SK-N-SH (cell line): Measurements from ENCODE around the gene CTSL. TPM values are rescaled to one million over a fixed set of nuclear protein-coding genes. Genes with fewer than 3 reads are reported as not detected.

ENCODE experiments used
- CTCF ChIA-PET: fragments of 300-600, 350-600 bp; formaldehyde crosslinking; extraction: SDS; loops from one replicate; lab custom pipeline; 2021; lab: Yijun Ruan, JAX
- POLR2A ChIA-PET: fragments of 350-600 bp; sonication (Branson Sonifier 250); formaldehyde crosslinking; extraction: SDS; loops from one replicate; lab custom pipeline; 2020; ENCODE audit warnings: antibody characterized with exemption, inconsistent platforms; lab: Yijun Ruan, JAX
- DNase-seq: peaks from one replicate; pipeline ENCODE4 v3.0.0; 2012
- H2AFZ ChIP-seq: fragments of 200-600 bp; sonication (generic); 2 replicates; pipeline ENCODE4 v1.8.1; 2016; ENCODE audit warnings: antibody characterized with exemption, mild to moderate bottlenecking, low read depth
- H3F3A ChIP-seq: fragments of 200-600 bp; sonication (generic); replicated peaks from 2 replicates; pipeline ENCODE3; 2016; ENCODE audit warnings: antibody characterized with exemption, mild to moderate bottlenecking; ENCODE audit not compliant: insufficient read depth
- H3K27ac ChIP-seq, 2 experiments: fragments of 200-500 bp in 1 of 2; fragments of 200-600 bp in 1 of 2; sonication (Bioruptor generic) in 1 of 2; sonication (generic), shearing (Covaris generic) in 1 of 2; 2 replicates each; pipeline versions ENCODE4 v1.5.1 to v1.6.1; 2014 to 2016; ENCODE audit warnings: low read depth in 2 of 2, inconsistent platforms in 1 of 2, low read length in 1 of 2, mild to moderate bottlenecking in 1 of 2, mixed read lengths in 1 of 2
- H3K27me3 ChIP-seq: fragments of 200-600 bp; sonication (generic), shearing (Covaris generic); 2 replicates; pipeline ENCODE4 v1.6.1; 2016; ENCODE audit warnings: mixed run types; ENCODE audit not compliant: insufficient read depth
- H3K36me3 ChIP-seq, 2 experiments: fragments of 200-500 bp in 1 of 2; fragments of 200-600 bp in 1 of 2; sonication (Bioruptor generic) in 1 of 2; sonication (generic) in 1 of 2; replicated peaks in 1 of 2; 2 replicates each; pipeline versions ENCODE3 to v1.5.1; 2014 to 2016; ENCODE audit warnings: low read length in 1 of 2, mild to moderate bottlenecking in 1 of 2; ENCODE audit not compliant: insufficient read depth in 2 of 2, control insufficient read depth in 1 of 2
- H3K4me1 ChIP-seq, 2 experiments: fragments of 200-500 bp in 1 of 2; fragments of 200-600 bp in 1 of 2; sonication (Bioruptor generic) in 1 of 2; sonication (generic), shearing (Covaris generic) in 1 of 2; 2 replicates each; pipeline versions ENCODE4 v1.5.1 to v1.6.1; 2014 to 2016; ENCODE audit warnings: low read depth in 1 of 2, low read length in 1 of 2, mixed run types in 1 of 2; ENCODE audit not compliant: insufficient read depth in 2 of 2, control insufficient read depth in 1 of 2
- H3K4me2 ChIP-seq: fragments of 200-600 bp; sonication (generic), shearing (Covaris generic); 2 replicates; pipeline ENCODE4 v1.6.1; 2017; ENCODE audit warnings: mixed run types
- H3K4me3 ChIP-seq, 2 experiments: fragments of 200-500 bp in 1 of 2; fragments of 200-600 bp in 1 of 2; sonication (Bioruptor generic) in 1 of 2; sonication (generic), shearing (Covaris generic) in 1 of 2; 2 replicates each; pipeline versions ENCODE4 v1.5.1 to v1.8.1; 2014 to 2016; ENCODE audit warnings: low read depth in 2 of 2, inconsistent platforms in 1 of 2, low read length in 1 of 2, mild to moderate bottlenecking in 1 of 2, mixed read lengths in 1 of 2, moderate library complexity in 1 of 2
- H3K79me2 ChIP-seq: fragments of 200-600 bp; sonication (generic); 2 replicates; pipeline ENCODE4 v1.8.1; 2017; ENCODE audit warnings: mild to moderate bottlenecking; ENCODE audit not compliant: insufficient read depth
- H3K9ac ChIP-seq: fragments of 200-600 bp; sonication (generic); 2 replicates; pipeline ENCODE4 v1.6.1; 2017; ENCODE audit warnings: mixed run types
- H3K9me2 ChIP-seq: fragments of 200-600 bp; sonication (generic); 2 replicates; pipeline ENCODE4 v1.6.1; 2017; ENCODE audit warnings: mixed run types
- H3K9me3 ChIP-seq: fragments of 200-600 bp; sonication (generic); 2 replicates; pipeline ENCODE4 v1.6.1; 2017; ENCODE audit warnings: mixed run types, mild to moderate bottlenecking, moderate library complexity
- H4K20me1 ChIP-seq: fragments of 200-600 bp; sonication (generic); 2 replicates; pipeline ENCODE4 v1.6.1; 2017; ENCODE audit warnings: mild to moderate bottlenecking, mixed run types; ENCODE audit not compliant: insufficient read depth
- CTCF ChIP-seq: fragments of 200-600 bp; sonication (generic); IDR thresholded peaks from 2 replicates; pipeline ENCODE4 v1.6.1; 2017; ENCODE audit warnings: antibody characterized with exemption, mild to moderate bottlenecking, moderate library complexity
- FOSL2 ChIP-seq: IDR thresholded peaks from 2 replicates; pipeline ENCODE4 v1.4.0; 2012; ENCODE audit warnings: low read depth, mild to moderate bottlenecking, moderate library complexity, borderline replicate concordance
- GABPA ChIP-seq: IDR thresholded peaks from 2 replicates; pipeline ENCODE4 v1.4.0; 2012; ENCODE audit warnings: low read depth, mild to moderate bottlenecking
- IRF3 ChIP-seq: fragments of 150-350 bp; IDR thresholded peaks from 2 replicates; pipeline ENCODE4 v1.6.1; 2016; ENCODE audit warnings: mild to moderate bottlenecking, low read depth, low read length
- PBX3 ChIP-seq: IDR thresholded peaks from 2 replicates; pipeline ENCODE4; 2012
- POLR2AphosphoS5 ChIP-seq: IDR thresholded peaks from 2 replicates; pipeline ENCODE4 v1.6.1; 2012; ENCODE audit warnings: low read depth, low read length
- RAD21 ChIP-seq: IDR thresholded peaks from 2 replicates; pipeline ENCODE4 v1.6.1; 2012; ENCODE audit warnings: mild to moderate bottlenecking, low read length
- RCOR1 ChIP-seq: fragments of 150-350 bp; IDR thresholded peaks from 2 replicates; pipeline ENCODE4 v1.6.1; 2017; ENCODE audit warnings: antibody characterized with exemption, low read length
- REST ChIP-seq: IDR thresholded peaks from 2 replicates; pipeline ENCODE4 v1.6.1; 2012; ENCODE audit warnings: mild to moderate bottlenecking, low read depth, low read length, moderate library complexity
- RFX5 ChIP-seq: IDR thresholded peaks from 2 replicates; pipeline ENCODE4 v1.6.1; 2012; ENCODE audit warnings: mild to moderate bottlenecking, improper control_type of control experiment, low read length
- RXRA ChIP-seq: IDR thresholded peaks from 2 replicates; pipeline ENCODE4 v1.4.0; 2012; ENCODE audit warnings: low read depth, mild to moderate bottlenecking, borderline replicate concordance
- TAF1 ChIP-seq: IDR thresholded peaks from 2 replicates; pipeline ENCODE4 v1.6.1; 2012; ENCODE audit warnings: low read depth, mild to moderate bottlenecking, low read length, moderate library complexity, borderline replicate concordance
- USF1 ChIP-seq: IDR thresholded peaks from 2 replicates; pipeline ENCODE4 v1.4.0; 2012; ENCODE audit warnings: low read depth, borderline replicate concordance
- ZBTB33 ChIP-seq: IDR thresholded peaks from 2 replicates; pipeline ENCODE4 v1.4.0; 2012; ENCODE audit warnings: low read depth, borderline replicate concordance
- WGBS: methylation state at CpG from one replicate; pipeline ENCODE4 v1.1.6; 2017; ENCODE audit warnings: low lambda C conversion rate; 5-methylcytosine and 5-hydroxymethylcytosine counted together
- polyA plus RNA-seq, 3 experiments: library from polyadenylated mRNA; depleted of rRNA; stranded (reverse); fragments of >200 nt; gene quantifications; 2 replicates each; pipeline ENCODE4 v1.2.3, GENCODE V29; 2012

CTSL gene
- polyA plus RNA-seq, 1 of the 3 experiments (the other 2 are of a cell fraction): 98.3 TPM

GRCh38 chr9:87778996-87779395, 53.1 kb downstream of the CTSL start:
- no peak overlapping the region for H3K4me2 ChIP-seq
- H3F3A ChIP-seq: no peaks in the 10 kb centered on the region
- no peak for DNase-seq
- H3K36me3 ChIP-seq: no peaks in the 10 kb centered on the region
- H3K4me3 ChIP-seq: no peak overlapping the region
- H3K79me2 ChIP-seq: no peaks in the 10 kb centered on the region
- H3K27ac ChIP-seq: no peak overlapping the region
- H3K9me3 ChIP-seq: no peaks in the 10 kb centered on the region
- no peak overlapping the region for H2AFZ ChIP-seq
- no peak overlapping the region for H3K9ac ChIP-seq
- ChIA-PET CTCF (no interaction called here), POLR2A (no interaction called here)
- no peaks in the 10 kb centered on the region for H3K4me1 ChIP-seq
- H3K9me2 ChIP-seq: no peaks in the 10 kb centered on the region
- H4K20me1 ChIP-seq: no peaks in the 10 kb centered on the region
- TF ChIP-seq ZBTB33 (no peak), FOSL2 (no peak), IRF3 (no peak), USF1 (no peak), PBX3 (no peak), RFX5 (no peak), GABPA (no peak), RAD21 (no peak), RXRA (no peak), REST (no peak), TAF1 (no peak), RCOR1 (no peak), POLR2AphosphoS5 (no peak), CTCF (no peak)
- no peaks in the 10 kb centered on the region for H3K27me3 ChIP-seq
- WGBS: 65% methylated on average over 4 of the region's 4 CpGs
